Ishikawa (cell line): ENCODE results near the gene SNX3.
A peak's percentile ranks its signal among the peaks of the same experiment; 100 is the strongest.

Experiments used
- CEBPB ChIP-seq: IDR thresholded peaks from 2 replicates; pipeline ENCODE4 v1.6.1; 2012
- CREB1 ChIP-seq: IDR thresholded peaks from 2 replicates; pipeline ENCODE4 v1.6.1; 2012; ENCODE audit warnings: low read depth
- EGR1 ChIP-seq: IDR thresholded peaks from 2 replicates; pipeline ENCODE4 v1.6.1; 2012
- EP300 ChIP-seq: IDR thresholded peaks from 2 replicates; pipeline ENCODE4 v1.6.1; 2012; ENCODE audit warnings: borderline replicate concordance
- FOXM1 ChIP-seq: IDR thresholded peaks from 2 replicates; pipeline ENCODE4 v1.6.1; 2012; ENCODE audit warnings: low read depth, borderline replicate concordance
- NFIC ChIP-seq: IDR thresholded peaks from 2 replicates; pipeline ENCODE4 v1.6.1; 2012
- RAD21 ChIP-seq: IDR thresholded peaks from 2 replicates; pipeline ENCODE4 v1.6.1; 2012; ENCODE audit warnings: low read depth
- TAF1 ChIP-seq: IDR thresholded peaks from 2 replicates; pipeline ENCODE4 v1.6.1; 2012; ENCODE audit warnings: low read depth, mild to moderate bottlenecking
- TCF12 ChIP-seq: IDR thresholded peaks from 2 replicates; pipeline ENCODE4 v1.6.1; 2012; ENCODE audit warnings: low read depth
- TEAD4 ChIP-seq: IDR thresholded peaks from 2 replicates; pipeline ENCODE4 v1.6.1; 2012
- YY1 ChIP-seq: IDR thresholded peaks from 2 replicates; pipeline ENCODE4 v1.6.1; 2012; ENCODE audit warnings: low read depth
- ZBTB7A ChIP-seq: IDR thresholded peaks from 2 replicates; pipeline ENCODE4 v1.6.1; 2012; ENCODE audit warnings: low read depth
- TF ChIP-seq, protein P1 (sequence below): IDR thresholded peaks from 2 replicates; pipeline ENCODE4 v1.6.1; 2012; ENCODE audit warnings: low read depth, mild to moderate bottlenecking
- TF ChIP-seq, protein P2 (sequence below): IDR thresholded peaks from 2 replicates; pipeline ENCODE4 v1.6.1; 2012
- TF ChIP-seq, protein P3 (sequence below): IDR thresholded peaks from 2 replicates; pipeline ENCODE4 v1.6.1; 2012

The SNX3 gene

DNA sequence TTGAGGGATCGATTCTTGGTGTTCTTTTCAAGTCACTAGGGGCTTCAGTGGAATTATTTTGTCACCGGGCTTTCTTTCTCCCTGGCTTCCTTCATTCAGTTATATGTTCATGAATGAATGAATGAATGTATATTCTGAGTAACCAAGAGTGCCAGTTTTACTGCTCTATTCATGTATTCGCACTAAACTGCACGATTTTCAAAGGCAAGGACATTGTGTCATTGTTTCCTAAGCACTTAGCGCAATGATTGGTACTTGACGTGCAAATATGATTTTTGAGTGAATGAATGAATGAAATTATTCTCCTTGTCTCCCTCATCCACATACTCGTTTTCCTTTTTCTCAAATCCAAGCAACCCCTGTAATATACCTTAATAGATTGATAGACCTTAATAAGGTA, 34.8 kb upstream of the SNX3 start:
- no peak for TF ChIP-seq FOXM1

DNA sequence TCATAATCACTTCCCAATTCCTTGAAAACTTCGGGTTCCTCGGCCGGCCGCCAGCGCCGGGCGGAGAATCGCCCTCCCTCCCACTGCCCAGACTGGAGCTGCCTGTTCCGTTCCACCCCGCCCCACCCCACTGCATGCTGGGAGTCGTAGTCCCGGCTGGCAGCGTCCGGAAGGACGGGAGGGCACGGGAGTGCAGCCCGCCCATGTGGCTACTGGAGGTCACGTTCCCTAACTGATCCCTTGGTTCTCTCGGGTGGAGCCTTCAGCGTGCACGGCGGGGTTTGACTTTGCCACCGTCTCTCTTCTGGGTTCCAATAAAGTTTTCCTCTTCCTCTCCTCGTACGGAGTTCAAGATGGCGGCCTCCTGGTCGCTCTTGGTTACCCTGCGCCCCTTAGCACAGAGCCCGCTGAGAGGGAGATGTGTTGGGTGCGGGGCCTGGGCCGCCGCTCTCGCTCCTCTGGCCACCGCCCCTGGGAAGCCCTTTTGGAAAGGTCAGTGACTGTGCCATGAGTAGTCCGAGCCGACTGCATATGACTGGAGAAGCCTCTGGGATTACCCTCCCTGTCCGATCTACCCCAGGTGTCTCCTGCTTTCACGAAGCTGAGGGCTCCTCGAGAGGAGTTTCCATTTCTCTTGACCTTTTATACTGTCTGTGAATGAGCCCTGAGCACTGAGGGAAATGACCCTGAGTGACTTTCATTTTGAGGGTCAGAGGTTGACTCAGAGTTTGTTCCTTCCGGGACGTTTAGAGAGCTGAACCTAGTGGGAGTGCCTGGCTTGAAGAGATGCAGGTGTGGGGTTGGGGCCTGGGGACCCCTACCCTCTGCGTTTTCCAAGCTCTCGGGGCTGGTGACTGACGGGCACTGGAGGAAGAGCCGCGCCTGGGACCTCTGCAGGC, 34.1 kb upstream of the SNX3 start, which contains the start of gene AFG1L:
TSS of gene AFG1L (plus strand) at position 328 of the 899 bp plus-strand sequence. CDS start at position 354, 26 bp downstream.
- peak; percentile 77; the same call in 1 of the 2 replicates for TF ChIP-seq TAF1
- peak; percentile 60; the same call in 1 of the 2 replicates for TF ChIP-seq TCF12
- TF ChIP-seq, protein P1, sequence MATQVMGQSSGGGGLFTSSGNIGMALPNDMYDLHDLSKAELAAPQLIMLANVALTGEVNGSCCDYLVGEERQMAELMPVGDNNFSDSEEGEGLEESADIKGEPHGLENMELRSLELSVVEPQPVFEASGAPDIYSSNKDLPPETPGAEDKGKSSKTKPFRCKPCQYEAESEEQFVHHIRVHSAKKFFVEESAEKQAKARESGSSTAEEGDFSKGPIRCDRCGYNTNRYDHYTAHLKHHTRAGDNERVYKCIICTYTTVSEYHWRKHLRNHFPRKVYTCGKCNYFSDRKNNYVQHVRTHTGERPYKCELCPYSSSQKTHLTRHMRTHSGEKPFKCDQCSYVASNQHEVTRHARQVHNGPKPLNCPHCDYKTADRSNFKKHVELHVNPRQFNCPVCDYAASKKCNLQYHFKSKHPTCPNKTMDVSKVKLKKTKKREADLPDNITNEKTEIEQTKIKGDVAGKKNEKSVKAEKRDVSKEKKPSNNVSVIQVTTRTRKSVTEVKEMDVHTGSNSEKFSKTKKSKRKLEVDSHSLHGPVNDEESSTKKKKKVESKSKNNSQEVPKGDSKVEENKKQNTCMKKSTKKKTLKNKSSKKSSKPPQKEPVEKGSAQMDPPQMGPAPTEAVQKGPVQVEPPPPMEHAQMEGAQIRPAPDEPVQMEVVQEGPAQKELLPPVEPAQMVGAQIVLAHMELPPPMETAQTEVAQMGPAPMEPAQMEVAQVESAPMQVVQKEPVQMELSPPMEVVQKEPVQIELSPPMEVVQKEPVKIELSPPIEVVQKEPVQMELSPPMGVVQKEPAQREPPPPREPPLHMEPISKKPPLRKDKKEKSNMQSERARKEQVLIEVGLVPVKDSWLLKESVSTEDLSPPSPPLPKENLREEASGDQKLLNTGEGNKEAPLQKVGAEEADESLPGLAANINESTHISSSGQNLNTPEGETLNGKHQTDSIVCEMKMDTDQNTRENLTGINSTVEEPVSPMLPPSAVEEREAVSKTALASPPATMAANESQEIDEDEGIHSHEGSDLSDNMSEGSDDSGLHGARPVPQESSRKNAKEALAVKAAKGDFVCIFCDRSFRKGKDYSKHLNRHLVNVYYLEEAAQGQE = no peak
- TF ChIP-seq, protein P2, sequence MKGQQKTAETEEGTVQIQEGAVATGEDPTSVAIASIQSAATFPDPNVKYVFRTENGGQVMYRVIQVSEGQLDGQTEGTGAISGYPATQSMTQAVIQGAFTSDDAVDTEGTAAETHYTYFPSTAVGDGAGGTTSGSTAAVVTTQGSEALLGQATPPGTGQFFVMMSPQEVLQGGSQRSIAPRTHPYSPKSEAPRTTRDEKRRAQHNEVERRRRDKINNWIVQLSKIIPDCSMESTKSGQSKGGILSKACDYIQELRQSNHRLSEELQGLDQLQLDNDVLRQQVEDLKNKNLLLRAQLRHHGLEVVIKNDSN = peak; percentile 64
- peak; percentile 93 for TF ChIP-seq YY1
- TF ChIP-seq TEAD4 = no peak
- no peak for TF ChIP-seq FOXM1
- TF ChIP-seq EP300 = no peak
- TF ChIP-seq, protein P3, sequence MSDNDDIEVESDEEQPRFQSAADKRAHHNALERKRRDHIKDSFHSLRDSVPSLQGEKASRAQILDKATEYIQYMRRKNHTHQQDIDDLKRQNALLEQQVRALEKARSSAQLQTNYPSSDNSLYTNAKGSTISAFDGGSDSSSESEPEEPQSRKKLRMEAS = peak; percentile 87
- TF ChIP-seq RAD21 = no peak
- no peak for TF ChIP-seq CREB1
- 0 out of 2 replicates have a peak, but pooled peaks have one; percentile 1 for TF ChIP-seq CEBPB
- peak; percentile 78 for TF ChIP-seq NFIC
- no peak; the same call in 1 of the 2 replicates for TF ChIP-seq ZBTB7A
- no peak for TF ChIP-seq EGR1

DNA sequence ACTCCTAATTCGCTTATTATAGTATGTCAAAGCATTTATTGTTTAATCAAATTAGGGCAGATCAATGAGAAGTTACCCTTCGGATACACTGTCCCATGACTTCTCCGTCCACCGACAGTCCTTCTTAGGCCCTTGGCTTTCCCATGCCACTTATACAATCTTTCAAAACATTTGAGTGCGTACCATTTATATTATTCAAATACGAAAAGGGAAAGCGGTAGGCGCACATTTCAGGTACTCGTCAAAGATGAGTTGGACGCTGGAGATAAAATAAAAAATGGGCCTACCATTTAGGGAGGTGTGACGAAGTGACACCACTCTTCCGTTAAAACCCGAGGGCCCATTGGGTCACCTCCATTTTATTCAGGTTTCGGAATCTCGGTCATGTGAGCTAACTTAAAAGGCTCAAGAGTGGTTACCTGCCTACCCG, 33.5 kb upstream of the SNX3 start:
- TF ChIP-seq EP300 = no peak
- no peak for TF ChIP-seq TEAD4
- TF ChIP-seq, protein P2 = no peak
- TF ChIP-seq TCF12 = no peak
- no peak for TF ChIP-seq YY1
- no peak; the same call in 1 of the 2 replicates for TF ChIP-seq ZBTB7A
- no peak for TF ChIP-seq CEBPB
- no peak for TF ChIP-seq RAD21
- TF ChIP-seq, protein P1 = no peak

DNA sequence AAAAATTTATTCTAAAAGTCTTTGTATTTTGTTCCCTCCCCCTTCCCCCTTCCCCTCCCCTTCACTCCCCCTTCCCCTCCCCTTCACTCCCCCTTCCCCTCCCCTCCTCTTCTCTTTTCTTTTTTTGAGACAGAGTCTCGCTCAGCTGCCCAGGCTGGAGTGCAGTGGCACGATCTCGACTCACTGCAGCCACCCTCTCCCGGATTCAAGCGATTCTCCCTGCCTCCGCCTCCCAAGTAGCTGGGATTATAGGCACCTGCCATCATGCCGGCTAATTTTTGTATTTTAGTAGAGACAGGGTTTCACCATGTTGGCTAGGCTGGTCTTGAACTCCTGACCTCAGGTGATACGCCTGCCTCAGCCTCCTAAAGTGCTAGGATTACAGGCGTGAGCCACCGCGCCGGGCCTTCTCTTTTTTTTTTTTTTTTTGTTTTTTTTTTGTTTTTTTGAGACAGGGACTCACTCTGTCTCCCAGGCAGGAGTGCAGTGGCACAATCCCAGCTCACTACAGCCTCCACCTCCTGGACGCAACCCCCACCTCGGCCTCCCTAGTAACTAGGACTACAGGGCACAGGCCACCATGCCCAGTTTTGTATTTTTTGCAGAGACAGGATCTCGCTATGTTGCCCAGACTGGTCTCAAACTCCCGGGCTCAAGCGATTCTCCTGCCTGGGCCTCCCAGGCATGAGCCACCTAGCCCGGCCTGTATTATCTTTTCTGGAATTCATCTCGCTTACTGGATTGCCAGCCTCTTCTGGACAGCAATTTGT, 32.9 kb upstream of the SNX3 start:
- TF ChIP-seq, protein P3 = no peak
- TF ChIP-seq TCF12 (no peak), TEAD4 (no peak), CREB1 (no peak), ZBTB7A (no peak), EP300 (no peak)
- TF ChIP-seq, protein P2 = no peak

DNA sequence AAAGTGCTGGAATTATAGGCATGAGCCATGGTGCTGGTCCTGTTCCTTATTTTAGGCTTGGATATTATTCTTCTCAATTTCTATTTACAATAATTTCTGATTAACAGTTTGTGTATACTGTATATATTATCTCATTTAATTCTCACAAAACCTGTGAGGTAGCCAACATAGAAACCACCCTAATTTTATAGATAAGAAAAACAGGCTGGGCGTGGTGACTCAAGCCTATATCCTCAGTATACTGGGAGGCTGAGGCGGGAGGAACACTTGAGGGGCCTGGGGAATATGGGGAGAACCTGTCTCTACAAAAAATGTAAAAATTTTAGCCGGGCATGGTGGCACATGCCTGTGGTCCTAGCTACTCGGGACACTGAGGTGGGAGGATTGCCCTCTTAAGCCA, 30.3 kb upstream of the SNX3 start:
- TF ChIP-seq TEAD4 (no peak), TCF12 (no peak), CEBPB (no peak), EP300 (no peak), CREB1 (no peak)
- TF ChIP-seq, protein P1 = no peak
- TF ChIP-seq, protein P2 = no peak
